Adipose tissue (tissue), 3 donors: ENCODE data around the gene SMOC1. TPM values are rescaled to one million over a fixed set of nuclear protein-coding genes. Genes with fewer than 3 reads are reported as not detected.

Experiments used
- H3K27ac ChIP-seq: one replicate; pipeline ENCODE4 v1.5.1; 2013; ENCODE audit warnings: low read depth, low read length
- WGBS, 3 donors: extraction: QIAGEN DNeasy Blood & Tissue Kit; methylation state at CpG; one replicate each; pipeline ENCODE4 v1.1.7; 2013; 5-methylcytosine and 5-hydroxymethylcytosine counted together
- polyA plus RNA-seq, 3 donors: library from polyadenylated mRNA; stranded (reverse); fragments of 200-250 nt; gene quantifications; one replicate each; pipeline ENCODE4 v1.2.3, GENCODE V29; 2013
- donor health status: healthy with polysubstance abuse.
- donor health status: Bipolar disorder and iron deficiency.
- donor health status: healthy.

Gene SMOC1
- polyA plus RNA-seq, 3 donors = 3.0 to 7.8 (median 6.7) TPM

GRCh38 chr14:69924201-69924600 is 45.0 kb downstream of the SMOC1 start:
- 74 to 84% (median 77%) methylated on average over 5 of the region's 5 CpGs for WGBS, 3 donors

GRCh38 chr14:69928111-69928523 is 48.9 kb downstream of the SMOC1 start:
- H3K27ac ChIP-seq = no peak overlapping the region
- WGBS, 3 donors = 52 to 68% (median 54%) methylated on average over 6 of the region's 6 CpGs

More at GRCh38 chr14:69924201-69924600, 45.0 kb downstream of the SMOC1 start:
- no peak overlapping the region for H3K27ac ChIP-seq

- WGBS, 3 donors = 75 to 89% (median 85%) methylated on average over 11 of the region's 11 CpGs
- no peak overlapping the region for H3K27ac ChIP-seq
Observed at GRCh38 chr14:69930780-69931379, 51.7 kb downstream of the SMOC1 start.

GRCh38 chr14:69931960-69932359 is 52.7 kb downstream of the SMOC1 start:
- 58 to 82% (median 68%) methylated on average over 11 to 12 of the region's 12 CpGs for WGBS, 3 donors

GRCh38 chr14:69932391-69932790 is 53.2 kb downstream of the SMOC1 start:
- H3K27ac ChIP-seq = no peak overlapping the region
- WGBS, 3 donors = 73 to 90% (median 79%) methylated on average over 10 of the region's 10 CpGs

More at GRCh38 chr14:69931960-69932359, 52.7 kb downstream of the SMOC1 start:
- H3K27ac ChIP-seq = no peak overlapping the region

GRCh38 chr14:69933623-69934275 is 54.5 kb downstream of the SMOC1 start:
- no peak overlapping the region for H3K27ac ChIP-seq
- WGBS, 3 donors = 83 to 87% (median 84%) methylated on average over 9 of the region's 9 CpGs

GRCh38 chr14:69937367-69938081 is 58.3 kb downstream of the SMOC1 start:
- 15 to 32% (median 32%) methylated on average over 12 of the region's 12 CpGs for WGBS, 3 donors
- H3K27ac ChIP-seq = no peak overlapping the region

GRCh38 chr14:69938751-69939150 is 59.5 kb downstream of the SMOC1 start:
- 60 to 86% (median 78%) methylated on average over 6 of the region's 6 CpGs for WGBS, 3 donors
- no peak overlapping the region for H3K27ac ChIP-seq

- H3K27ac ChIP-seq = no peak overlapping the region
- 24 to 68% (median 51%) methylated on average over 4 of the region's 4 CpGs for WGBS, 3 donors
Observed at GRCh38 chr14:69941768-69942742, 62.8 kb downstream of the SMOC1 start.

- no peak overlapping the region for H3K27ac ChIP-seq
- 19 to 47% (median 45%) methylated on average over 12 of the region's 12 CpGs for WGBS, 3 donors
Observed at GRCh38 chr14:69943084-69943780, 64.0 kb downstream of the SMOC1 start.

GRCh38 chr14:69945347-69945746 is 66.1 kb downstream of the SMOC1 start:
- no peak overlapping the region for H3K27ac ChIP-seq
- WGBS, 3 donors = 72 to 78% (median 78%) methylated on average over 1 of the region's 1 CpG

- H3K27ac ChIP-seq = no peak overlapping the region
Observed at GRCh38 chr14:69945912-69946311, 66.7 kb downstream of the SMOC1 start.

- H3K27ac ChIP-seq = no peak overlapping the region
- WGBS, 3 donors = 61 to 72% (median 65%) methylated on average over 3 of the region's 3 CpGs
Observed at GRCh38 chr14:69948351-69948750, 69.1 kb downstream of the SMOC1 start.

GRCh38 chr14:69951263-69951662 is 72.0 kb downstream of the SMOC1 start:
- no peak overlapping the region for H3K27ac ChIP-seq
- WGBS, 3 donors = 87 to 91% (median 90%) methylated on average over 3 of the region's 3 CpGs

- 84 to 94% (median 88%) methylated on average over 9 of the region's 9 CpGs for WGBS, 3 donors
- H3K27ac ChIP-seq = no peak overlapping the region
Observed at GRCh38 chr14:69951935-69952334, 72.7 kb downstream of the SMOC1 start.

GRCh38 chr14:69953266-69953915 is 74.2 kb downstream of the SMOC1 start:
- no peak overlapping the region for H3K27ac ChIP-seq
- 76 to 89% (median 83%) methylated on average over 16 of the region's 16 CpGs for WGBS, 3 donors
